Stimulated activated naive CD8-positive, alpha-beta T cell treated with anti-CD3 and anti-CD28 coated beads, Interleukin-15, Interleukin-2, amounts not matched to agents 100 U/mL and 50 U/mL, for 24 hours (primary cell): ENCODE measurements around the gene MTOR.
"Not testable (repeated sequence)": the region's sequence is repeated elsewhere in the genome, so short reads cannot be mapped to it uniquely, and the experiment has no call there.

ENCODE experiments used
- ATAC-seq: fragments of 150-1000 bp; cut with Tn5 transposase; one replicate; pipeline ENCODE4 v1.10.0; 2021
- DNase-seq: peaks from one replicate; pipeline ENCODE4 v3.0.0; 2021

The MTOR gene

DNA sequence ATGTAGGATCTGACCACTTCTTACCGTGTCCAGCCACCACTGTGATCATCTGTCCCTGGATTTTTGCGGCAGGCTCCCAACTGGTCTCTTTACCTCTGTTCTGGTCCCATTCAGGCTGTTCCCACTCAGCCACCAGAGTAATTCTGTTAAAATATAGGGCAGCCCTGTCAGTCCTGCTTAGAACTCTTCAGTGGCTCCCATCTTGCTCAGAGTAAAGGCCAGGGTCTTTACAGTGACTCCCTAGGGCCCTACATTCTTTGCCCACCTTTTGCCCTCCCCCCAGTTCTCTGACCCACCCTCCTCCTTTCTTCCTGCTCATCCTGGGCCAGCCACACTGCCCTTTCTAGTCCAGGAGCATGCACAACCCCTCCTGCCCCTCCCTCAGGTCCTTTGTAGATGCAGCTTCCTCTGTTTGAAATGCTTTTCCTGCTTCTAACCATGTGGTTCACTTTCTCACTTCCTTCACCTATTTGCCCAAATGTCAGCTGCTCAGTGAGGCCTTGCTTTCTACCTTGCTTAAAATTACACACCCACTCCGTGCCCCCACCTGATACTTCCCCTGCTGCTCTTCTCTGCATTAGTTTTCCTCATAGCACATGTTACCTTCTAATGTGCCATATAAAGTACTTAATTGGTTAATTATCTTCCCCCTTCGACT is 18.5 kb upstream of the MTOR start:
- peak; percentile 60 for ATAC-seq
- peak; percentile 12 for DNase-seq

DNA sequence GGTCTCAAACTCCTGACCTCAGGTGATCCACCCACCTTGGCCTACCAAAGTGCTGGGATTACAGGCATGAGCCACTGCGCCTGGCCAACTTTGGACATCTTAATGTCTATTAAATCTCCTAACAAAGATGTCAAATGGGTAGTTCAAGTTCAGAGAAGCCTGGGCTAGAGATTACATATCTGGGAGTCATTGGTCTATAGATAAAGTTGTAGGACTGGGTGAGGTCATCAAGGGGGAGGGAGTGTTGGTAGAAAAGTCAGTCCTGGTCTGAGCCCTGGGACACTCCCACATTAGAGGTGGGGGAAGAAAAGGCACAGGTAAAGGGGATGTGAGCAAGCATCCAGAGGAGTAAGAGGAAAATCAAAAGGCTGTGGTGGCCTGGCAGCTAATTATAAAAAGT is 17.3 kb upstream of the MTOR start:
- ATAC-seq (no peak), DNase-seq (no peak)

DNA sequence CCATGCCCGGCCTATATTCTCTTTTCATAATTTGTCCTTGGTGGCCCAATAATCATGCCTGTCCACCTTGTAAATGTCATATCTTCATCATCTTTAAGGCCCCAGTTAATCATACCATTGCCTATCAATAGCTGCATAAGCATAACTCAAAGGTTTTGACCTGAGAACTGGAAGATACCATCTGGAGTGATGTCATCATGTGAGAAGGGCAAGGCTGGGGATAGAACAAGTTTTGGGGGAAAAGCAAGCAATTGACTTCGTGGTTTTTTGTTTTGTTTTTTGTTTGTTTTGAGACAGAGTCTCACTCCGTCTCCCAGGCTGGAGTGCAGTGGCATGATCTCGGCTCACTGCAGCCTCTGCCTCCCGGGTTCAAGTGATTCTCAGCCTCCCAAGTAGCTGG is 16.8 kb upstream of the MTOR start:
- no peak for DNase-seq
- ATAC-seq, result no peak

DNA sequence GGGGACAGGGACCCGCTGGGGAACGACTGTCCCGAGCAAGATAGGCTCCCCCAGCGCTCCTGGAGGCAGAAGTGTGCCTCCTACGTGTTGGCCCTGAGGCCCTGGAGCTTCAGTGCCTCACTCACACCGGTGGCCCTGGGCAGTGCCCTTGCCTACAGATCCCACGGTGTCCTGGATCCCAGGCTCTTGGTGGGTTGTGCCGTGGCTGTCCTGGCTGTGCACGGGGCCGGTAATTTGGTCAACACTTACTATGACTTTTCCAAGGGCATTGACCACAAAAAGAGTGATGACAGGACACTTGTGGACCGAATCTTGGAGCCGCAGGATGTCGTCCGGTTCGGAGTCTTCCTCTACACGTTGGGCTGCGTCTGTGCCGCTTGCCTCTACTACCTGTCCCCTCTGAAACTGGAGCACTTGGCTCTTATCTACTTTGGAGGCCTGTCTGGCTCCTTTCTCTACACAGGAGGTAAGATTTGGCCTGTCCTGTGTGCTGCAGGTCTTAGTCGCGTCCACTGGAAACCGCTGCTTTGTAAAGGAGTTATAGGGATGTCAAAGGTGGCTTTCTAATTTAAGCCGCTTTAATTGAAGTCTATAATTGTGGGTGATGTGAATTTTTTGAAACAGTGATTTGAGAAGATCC is 11.4 kb upstream of the MTOR start:
- ATAC-seq (peak; percentile 56), DNase-seq (no peak)

DNA sequence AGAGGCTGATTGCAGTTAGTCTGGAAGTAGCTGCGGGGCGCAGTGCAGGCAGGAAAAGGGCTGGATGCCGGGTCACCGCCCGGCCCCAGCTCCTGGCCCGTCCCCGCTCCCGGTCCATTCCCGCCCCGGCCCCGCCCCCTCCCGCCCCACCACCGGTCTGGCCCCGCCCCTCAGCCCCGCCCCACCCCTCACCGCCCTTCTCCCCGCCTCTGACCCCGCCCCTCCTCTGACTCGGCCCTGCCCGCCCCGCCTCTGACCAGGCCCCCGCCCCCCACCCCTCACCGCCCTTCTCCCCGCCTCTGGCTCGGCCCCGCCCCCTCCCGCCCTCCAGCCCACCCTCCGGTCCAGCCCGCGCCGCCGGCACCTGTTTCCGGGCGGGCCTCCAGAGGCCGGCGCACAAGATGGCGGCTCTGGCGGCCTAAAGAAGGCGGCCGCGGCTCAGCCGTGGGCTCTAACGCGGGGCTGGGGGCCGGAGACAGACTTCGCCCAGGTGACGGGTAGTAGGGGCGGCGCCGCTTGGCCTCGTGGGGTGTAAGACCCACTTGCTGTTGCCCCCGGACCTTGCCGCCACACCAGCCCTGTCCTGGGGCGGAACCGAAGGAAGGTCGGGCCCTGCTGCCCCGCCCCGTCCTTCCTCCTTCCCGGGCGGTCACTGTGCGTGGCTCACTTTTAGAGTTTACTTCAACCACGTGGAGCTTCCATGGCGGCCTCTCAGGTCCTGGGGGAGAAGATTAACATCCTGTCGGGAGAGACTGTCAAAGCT is 10.7 kb upstream of the MTOR start, which contains the start of gene UBIAD1:
TSS of gene UBIAD1 (plus strand) at position 367 of the 763 bp plus-strand sequence. CDS start at position 701, 334 bp downstream.
- peak; percentile 90 for DNase-seq

DNA sequence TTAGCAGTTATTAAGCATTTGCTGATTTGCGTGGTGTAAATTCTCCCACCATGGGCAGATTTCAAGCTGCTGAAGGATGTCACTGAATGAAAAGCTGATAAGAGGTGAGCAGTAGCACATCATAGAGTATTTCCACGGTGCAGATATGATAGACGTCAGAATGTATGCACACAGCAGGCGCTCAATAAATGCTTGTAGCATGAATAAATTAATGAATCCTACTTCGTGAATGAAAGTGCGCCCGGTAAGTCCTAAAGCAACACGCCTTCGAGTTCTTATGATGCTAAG is 10.1 kb upstream of the MTOR start:
- DNase-seq (no peak), ATAC-seq (no peak)

More for the DNA sequence above, 10.7 kb upstream of the MTOR start, which contains the start of gene UBIAD1:
- ATAC-seq, result peak; percentile 90

DNA sequence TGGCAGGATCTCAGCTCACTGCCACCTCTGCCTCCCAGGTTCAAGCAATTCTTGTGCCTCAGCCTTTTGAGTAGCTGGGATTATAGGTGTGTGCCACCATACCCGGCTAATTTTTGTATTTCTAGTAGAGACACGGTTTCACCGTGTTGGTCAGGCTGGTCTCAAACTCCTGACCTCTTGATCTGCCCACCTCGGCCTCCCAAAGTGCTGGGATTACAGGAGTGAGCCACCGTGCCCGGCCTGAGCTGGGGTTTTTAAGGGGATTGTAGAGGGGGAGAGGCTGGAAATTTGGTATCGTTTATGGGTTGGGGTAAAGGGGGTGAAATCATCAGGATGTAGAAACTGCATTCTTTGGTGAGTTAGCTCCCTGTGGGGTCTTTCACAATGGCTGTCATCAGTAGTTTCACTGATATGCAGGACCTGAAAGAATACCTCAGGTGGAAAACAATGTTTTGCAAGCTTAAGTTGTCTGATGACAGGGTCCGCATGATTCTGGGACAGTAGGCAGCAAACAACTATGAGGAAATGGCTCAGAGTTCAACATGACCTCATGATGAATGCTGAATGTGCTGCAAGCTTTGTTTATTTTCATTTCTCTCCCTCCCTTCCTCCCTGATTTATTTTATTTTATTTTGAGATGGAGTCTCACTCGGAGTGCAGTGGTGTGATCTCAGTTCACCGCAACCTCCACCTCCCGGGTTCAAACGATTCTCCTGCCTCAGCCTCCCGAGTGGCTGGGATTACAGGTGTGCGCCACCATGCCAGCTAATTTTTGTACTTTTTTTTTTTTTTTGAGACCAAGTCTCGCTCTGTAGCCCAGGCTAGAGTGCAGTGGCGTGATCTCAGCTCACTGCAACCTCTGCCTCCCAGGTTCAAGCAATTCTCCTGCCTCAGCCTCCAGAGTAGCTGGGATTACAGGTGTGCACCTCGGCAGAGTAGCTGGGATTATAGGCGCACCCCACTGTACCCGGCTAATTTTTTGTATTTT is 5.3 kb upstream of the MTOR start:
- not testable (repeated sequence) for ATAC-seq, DNase-seq

DNA sequence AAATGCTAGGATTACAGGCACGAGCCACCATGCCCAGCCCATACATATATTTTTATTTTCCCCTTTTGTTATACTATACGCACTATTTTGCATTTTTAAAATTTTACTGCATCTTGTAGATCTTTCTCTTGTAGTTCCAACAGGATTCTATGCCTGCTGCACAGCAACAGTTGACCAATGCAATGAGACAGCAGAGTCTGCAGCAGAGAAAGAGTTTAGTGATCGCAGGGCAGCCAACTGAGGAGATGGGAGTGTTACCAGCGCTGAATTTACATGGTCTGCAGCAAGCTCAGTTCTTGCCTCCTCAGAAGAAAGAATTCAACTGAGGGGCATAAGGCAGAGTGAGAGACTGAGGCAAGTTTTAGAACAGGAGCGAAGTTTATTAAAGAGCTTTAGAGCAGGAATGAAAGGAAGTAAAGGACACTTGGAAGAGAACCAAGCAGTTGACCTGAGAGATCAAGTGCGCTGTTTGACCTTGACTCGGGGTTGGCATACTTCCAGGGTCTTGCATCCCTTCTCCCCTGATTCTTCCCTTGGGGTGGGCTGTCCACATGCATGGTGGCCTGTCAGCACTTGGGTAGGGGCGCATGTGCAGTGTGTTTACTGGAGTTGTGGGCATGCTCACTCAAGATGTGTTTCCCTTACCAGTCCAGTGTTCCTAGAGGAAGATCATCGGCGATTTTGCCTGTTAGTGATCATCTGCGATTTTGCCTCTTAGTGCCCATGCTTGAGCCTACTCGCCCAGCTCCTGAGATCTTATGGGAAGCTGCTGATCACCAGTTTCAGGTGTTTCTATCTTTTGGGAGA is 4.1 kb upstream of the MTOR start:
- DNase-seq (no peak), ATAC-seq (no peak)

DNA sequence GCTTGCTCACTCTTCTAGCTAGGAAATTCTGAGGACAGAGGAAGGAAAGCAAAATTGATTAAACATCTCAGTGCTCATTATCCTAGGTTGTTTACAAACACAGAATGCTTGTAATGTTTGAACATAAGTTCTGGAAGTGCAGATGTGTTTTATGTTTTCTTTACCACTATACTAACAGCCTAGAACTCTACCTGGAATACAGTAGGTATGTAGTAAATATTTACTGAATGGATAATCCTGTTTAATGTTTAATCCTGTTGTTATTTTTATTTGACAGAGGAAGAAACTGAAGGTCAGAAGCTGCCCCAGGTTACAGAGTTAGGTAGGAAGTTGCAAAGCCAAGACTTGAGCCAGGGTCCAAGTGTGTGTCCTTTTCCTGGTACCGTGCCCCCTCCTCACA is 6.1 kb downstream of the MTOR start:
- ATAC-seq (no peak), DNase-seq (no peak)

DNA sequence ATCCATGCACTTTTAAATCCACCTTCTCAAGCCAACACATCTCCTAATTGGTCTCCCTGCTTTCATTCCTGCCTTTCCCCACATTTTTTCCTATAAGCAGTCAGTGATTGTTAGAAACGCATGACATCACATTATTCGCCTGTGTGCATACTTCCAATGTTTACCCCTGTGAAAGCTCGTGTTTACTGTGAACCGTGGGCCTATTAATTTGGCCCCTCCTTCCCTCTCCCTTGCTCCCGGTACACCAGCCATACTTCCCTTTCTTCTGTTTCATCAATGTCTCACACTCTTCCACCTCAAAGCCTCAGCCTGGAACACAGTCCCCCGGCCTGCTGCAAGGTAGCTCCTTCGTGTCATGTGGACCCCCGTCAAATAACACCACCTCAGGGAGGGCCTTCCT is 9.1 kb downstream of the MTOR start:
- no peak for ATAC-seq
- no peak for DNase-seq

DNA sequence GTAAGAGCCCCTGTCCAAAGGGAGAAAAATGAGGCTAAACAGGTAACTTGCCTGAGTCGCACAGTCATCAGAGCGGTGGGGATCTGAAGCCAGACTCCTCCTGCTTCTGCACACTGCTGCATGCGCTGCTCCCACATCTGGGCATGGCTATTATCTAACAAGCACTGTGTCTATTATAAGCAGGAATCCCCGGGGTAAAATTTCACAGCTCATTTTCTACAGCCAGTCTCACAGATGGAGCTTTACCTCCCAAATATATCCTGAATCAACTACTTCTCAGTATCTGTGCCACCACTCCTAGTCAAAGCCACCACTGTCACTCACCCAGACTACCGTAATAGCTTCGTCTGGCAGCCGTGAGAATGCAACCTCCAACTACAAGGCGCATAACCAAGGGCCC is 9.8 kb downstream of the MTOR start:
- ATAC-seq, result no peak

DNA sequence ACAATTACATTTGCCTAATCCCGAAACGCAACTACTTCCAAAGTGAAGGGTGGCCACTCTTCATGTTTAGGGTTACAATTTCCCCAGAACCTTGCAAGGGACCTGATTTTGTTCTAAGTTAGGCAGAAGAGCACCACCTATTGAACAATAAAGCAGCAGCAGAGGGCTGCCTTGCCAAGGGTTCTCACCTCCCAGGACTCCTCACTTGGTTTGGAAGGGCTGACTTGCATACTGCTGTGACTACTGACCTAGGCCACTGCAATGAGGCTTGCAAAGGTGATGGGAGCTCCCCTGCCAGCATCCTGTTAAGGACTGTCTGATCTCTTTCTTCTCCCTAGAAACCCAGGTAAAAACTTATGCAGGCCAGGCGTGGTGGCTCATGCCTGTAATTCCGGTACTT is 14.2 kb downstream of the MTOR start:
- ATAC-seq (no peak), DNase-seq (no peak)

More for the DNA sequence above, 9.8 kb downstream of the MTOR start:
- no peak for DNase-seq

DNA sequence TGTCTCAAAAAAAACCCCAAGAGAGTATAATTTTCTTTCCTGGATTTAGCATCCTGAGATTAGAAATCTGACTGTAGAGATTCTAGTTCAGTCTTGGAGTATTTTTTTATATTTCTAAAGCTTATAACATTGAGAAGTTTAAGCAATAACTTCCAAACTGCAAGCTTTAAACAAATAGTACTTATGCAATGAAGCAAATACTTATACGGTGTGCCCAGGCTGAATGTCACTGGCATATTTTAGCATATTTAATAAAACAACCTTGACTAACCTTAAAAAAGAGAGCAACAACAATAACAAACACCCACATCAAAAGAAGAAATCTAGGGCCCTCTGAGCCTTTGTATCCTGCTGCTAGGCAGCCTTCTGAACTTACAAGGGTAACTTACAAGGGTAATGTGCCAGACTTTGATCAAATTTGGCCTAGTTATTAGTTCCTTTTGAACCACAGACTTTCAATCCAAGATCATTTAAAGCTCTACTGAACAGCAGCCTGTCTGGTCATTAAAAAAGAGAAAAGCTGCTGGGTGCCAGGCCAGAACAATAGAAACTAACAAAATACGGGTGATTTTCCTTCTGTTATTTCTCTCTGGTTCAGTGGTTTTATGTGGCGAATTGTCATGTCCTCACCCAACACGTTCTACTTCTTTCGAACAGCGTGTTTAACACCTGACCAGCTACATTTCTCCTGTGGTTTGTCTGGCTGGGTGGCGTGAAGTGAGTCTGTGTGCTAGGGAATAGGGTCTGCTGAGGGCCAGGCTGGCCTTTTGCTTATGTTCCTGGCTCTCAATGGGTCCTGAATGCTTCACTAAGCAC is 16.2 kb downstream of the MTOR start:
- ATAC-seq, result no peak
- no peak for DNase-seq

DNA sequence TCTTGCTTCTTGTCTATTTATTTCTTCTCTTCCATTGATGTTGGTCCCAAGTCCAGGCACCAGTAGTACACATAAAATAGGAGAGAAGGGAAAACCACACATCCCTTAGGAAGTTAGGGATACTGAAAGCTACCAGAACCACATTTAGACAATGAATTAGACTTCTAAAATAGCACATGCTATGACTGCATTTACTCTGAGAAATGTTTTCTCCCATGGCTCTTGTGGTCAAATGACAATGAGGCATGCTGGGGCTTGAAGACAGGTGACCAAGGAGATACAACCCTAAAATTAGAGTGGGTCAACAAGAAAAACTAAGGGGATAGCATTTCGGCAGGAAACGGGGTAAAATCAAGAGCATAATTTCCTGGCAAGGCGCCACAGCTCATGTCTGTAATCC is 17.1 kb downstream of the MTOR start:
- DNase-seq, result no peak
- no peak for ATAC-seq

DNA sequence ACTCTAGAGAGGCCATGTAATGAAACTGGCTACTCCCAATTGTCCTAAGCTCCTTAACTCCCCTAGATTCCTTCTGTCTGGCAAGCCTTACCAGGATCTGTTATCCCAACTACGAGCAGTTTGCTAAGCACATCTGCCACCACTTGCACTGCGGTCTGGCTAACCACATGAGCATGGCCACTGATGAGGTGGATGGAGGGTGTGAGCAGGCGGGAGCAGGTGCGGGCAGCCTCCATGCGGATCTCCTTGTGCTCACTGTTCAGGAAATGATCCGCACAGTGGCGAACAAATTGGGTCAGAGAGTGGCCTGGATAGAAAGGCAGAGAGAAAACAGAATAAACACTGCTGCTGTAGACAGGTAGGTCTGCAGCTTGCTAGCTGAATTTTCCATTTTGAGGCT is 24.0 kb downstream of the MTOR start:
- ATAC-seq (no peak), DNase-seq (no peak)

DNA sequence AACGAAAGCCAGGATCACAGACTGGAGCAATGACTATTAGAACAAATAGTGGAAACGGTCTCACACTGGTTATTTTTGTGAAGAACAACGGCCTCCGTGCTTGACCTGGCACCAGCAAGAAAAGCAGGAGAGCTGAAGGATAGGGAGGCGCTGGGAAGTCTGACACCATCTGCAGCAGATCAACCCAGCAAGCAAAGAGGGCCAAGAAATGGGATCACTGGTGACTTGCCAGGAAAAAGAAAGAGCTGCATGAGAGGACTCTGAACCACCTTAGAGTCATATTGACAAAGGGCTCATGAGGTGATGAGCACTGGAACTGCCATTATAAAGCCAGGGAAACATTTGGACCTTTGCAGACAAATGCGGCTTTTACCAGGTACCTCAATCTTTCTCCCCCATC is 25.0 kb downstream of the MTOR start:
- DNase-seq (no peak), ATAC-seq (no peak)

DNA sequence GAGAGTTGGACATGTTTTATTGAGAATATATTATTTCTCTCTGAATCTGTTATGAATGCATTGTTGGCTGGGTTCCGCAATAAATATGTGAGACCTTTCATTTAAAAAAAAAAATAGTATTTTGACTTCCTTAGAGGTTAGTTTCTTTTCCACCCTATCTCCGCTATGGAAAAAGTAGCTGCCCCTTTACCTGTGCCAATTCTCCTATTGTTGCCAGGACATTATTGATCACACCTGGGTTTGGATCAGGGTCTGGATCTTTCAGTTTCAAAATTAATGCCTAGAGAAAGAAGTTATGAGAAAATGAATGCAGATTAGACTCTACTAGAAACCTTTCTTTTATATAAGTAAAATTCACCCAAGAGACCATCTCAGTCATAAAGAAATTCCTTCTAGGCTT is 29.1 kb downstream of the MTOR start:
- DNase-seq (no peak), ATAC-seq (no peak)

DNA sequence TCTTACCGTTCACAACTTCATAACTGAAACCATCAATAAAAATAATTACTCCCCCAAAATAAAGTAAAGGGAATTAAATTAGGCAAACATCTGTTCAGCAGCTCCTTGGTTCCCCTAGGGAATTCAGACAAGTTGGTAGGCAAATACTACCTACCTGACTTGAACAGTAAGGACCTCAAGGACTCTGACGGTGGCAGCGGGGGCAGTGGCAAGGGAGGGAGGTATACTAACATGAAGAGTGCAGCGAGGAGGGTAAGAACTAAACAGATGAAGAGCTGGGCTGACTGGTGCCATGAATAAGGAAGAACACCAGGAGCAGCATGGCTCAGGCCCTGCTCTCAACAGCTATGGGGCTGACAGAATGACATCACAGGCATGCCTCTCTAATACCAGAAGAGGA is 33.1 kb downstream of the MTOR start:
- ATAC-seq (no peak), DNase-seq (no peak)

DNA sequence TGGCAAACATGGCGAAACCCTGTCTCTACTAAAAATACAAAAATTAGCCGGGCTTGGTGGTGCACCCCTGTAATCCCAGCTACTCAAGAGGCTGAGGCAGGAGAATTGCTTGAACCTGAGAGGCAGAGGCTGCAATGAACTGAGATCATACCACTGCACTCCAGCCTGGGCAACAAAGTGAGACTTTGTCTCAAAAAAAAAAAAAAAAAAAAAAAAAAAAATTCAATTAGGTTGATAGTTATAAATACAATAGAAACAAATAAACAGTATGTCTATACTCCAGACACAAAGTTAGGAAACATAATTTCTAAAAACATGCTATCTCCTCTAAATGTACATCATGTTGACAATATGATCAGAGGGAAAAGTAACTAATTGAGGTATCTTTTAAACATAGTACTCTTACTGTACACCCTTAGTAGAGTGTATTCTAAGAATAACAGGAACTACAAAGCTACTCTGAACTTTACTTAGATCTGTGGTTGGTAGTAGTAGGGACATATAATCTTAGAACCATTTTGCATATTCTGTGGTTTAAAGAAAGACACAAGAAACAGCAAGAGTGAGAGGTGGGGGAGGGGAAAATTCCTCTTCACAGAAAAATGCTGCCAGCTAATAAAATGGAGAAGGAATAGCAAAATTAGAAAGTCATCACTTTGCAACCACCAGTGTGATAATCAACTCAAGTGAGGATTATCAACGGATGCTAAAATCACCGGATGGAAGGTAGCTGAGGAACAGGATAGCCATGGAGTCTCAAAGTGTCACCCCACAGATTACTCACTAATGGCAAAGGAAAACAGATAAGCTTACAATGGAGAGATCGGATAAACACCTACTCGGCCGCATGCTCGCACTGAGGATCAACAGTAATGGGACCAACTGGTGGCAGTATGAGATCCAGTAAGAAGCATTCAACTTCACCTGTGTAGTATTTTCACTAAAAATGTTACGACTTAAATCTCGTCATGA is 35.0 kb downstream of the MTOR start:
- DNase-seq, result no peak

More for the DNA sequence above, 35.0 kb downstream of the MTOR start:
- ATAC-seq, result no peak
